Cardiac atrium fibroblast (primary cell): ENCODE measurements around the gene CNTNAP5. TPM values are rescaled to one million over a fixed set of nuclear protein-coding genes. Genes with fewer than 3 reads are reported as not detected.

ENCODE experiments used
- total RNA-seq: library from RNA; depleted of rRNA; stranded (reverse); fragments of >200 nt; gene quantifications from 2 replicates; pipeline ENCODE4 v1.2.3, GENCODE V29; 2015

CNTNAP5 gene
- total RNA-seq: not detected in 2 replicates

DNA sequence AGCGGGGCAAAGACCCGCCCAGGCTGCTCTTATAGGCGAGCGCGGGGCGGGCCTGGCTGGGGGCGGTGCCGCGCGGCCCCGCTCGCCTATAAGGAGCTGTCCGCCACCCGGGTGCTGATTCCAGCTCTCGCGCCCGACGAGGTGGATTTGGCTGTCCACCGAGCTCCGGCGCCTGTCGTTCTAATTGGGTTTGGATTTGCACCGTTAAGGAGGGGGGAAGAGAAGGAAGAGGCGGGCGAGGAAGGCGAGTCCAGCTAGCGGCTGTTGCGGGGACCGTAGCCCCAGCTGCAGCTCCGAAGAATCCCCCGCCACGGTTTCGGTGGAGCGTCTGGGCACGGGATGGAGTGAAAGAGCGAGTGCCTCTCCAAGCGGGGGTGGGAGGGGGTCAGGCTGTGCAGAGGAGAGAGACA is at the start of gene CNTNAP5:
Gene CNTNAP5 (plus strand): TSS at position 117 of the 410 bp plus-strand sequence. CDS start 364 bp downstream, outside the sequence.

